D341Med (cell line): Measurements from ENCODE around the gene DEPP1.

Source experiments
- DNase-seq: peaks from one replicate; pipeline ENCODE4 v3.0.0; 2012; ENCODE audit warnings: low spot score

The DEPP1 gene

DNA sequence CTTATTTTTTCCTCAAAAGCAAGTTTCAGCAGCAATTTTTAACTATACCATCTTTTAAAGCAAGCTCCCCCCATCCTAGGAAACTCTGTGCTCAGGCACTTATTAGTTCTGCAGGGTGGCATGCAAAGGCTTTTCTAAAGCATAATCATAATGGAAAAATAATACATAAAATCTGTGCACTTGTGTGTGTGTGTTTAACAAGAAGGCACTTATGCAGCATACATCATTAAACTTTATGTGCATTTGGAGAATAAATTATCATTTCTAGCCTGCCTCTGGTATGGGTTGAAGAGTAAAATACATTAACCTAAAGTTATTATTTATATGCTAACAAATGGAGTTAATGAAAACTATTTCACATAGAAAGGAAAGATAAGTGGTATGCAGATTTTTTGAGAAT, 24.6 kb downstream of the DEPP1 start:
- DNase-seq, result no peak

DNA sequence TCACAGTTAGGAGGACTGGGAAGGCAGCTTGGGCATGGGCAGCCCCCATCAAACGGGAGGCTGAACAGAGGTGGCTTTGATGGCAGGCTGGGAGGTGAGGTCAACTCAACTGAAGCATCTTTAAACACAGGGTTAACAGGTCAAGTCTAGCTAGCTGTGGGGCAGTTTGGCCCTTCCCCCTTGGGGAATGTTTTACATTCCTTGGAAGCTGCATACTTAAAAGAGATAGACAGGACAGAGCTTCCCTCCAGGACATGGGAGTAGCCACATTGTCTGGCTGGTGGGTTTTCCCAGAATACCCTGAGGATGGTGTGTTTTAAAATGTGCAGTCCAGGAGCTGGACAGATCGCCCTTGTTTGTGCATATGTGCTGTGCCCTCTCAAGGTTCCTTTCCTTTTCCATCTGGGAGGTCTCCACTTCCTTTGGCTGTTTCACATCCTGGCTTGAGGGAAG, 25.8 kb downstream of the DEPP1 start:
- DNase-seq, result no peak

DNA sequence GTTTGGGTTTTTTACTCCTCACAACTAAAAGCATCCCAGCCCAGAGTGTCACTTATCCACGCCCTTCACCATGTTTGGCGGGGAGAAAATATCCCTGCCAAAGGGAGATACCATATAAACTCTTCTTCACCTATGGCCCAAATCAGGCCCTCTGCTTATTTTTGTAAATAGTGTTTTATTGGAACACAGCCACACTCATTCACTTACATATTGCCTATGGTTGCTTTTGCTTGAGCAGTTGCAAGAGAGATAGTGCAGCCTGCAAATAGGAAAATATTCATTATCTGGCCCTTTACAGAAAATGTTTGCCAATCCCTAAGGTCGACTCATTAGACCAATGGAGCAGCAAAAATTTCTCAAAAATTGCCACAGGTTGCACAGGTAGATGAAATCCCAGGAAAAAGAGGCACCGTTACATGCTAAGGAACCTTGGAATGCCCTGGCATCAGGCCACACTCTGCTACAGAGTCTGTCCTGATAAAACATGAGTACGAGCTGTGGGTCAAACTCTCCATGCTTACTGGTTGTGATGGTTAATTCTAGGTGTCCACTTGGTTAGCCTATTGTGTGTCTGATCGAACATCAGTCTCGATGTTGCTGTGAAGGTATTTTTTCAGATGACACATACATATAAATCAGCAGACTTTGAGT, 26.9 kb downstream of the DEPP1 start:
- DNase-seq, result no peak

DNA sequence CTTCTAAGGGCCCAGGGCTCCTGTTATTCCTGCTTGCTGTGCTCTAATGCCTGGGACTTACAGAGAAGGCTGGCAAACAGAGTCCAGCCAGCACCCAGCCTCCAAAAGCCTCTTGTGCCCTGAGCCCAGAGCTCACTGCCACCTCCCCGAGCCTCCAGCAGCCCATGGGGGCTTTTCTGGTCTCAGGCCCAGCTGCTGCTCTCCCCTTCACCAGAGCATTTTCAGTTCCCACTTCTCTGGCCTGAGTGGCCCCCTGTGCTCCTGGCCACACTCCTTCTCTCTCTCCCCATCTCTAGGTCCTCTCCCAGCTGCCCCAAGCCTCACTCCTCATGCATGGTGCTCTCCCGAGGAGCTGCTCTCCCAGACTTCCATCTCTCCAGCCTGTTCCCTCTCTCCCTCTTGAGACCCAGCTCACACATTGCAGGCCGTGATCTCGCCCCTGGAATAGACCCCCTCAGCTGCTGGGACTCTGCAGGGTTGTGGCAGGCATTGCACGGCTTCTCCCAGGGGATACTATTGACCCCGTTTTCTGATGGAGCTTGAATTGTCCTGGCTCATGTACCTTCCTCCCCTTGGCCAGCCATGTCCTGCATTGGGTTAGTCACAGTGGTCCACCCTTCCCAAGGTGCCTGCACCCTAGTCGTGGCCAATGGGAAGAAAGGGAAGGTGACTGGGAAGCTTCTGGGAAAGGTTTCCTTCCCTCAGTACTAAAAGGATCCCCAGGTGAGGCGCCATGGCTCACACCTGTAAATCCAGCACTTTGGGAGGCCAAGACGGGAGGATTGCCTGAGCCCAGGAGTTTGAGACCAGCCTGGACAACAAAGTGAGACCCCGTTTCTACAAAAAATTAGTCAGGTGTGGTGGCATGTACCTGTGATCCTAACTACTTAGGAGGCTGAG, 28.0 kb downstream of the DEPP1 start:
- no peak for DNase-seq

DNA sequence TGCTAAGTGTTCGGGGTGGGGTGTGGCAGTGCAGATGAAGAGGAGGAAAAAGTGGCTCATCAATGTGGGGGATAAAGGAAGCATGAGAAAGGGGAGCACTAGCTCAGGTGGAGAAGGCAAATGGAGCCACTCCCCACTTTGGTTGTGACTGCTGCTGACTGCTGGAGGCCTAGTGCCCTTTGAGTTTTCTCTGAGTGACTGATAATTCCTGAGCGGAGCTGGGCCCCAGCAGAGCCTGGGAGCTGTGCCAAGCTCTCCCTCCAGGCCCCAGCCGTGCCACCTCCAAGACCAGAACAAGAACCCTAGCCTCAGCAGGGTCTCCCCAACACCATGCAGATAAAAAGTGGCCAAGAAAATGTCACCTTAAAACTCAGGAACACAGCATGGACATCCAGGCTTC, 28.7 kb downstream of the DEPP1 start:
- DNase-seq, result no peak

DNA sequence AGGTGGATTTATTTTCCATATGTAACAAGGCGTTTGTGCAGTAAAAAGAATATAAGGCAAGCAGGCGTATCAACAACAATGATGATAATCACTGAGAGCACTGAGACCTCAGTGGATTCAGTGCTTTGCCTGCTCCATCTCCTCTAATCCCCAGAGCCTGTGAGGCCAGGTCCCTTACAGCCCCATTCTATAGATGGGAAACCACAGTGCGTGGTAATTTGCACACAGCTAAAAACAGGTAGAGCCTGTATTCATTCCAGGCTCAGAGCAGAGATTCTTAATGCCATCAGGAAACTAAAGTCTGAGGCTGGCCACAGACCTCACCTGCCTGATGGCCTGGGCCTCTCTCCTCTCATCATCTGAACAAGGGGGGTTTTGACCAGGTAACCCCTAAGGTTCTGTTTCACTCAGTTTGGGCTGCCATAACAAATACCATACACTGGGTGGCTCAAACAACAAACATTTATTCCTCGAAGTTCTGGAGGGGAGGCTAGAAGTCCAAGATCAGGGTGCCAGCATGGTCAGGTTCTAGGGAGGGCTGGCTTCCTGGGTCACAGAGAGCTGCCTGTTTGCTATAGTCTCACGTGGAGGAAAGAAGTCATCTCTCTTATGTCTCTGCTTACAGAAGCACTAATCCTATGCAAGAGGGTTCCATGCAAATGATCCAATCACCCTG, 29.3 kb downstream of the DEPP1 start:
- no peak for DNase-seq

DNA sequence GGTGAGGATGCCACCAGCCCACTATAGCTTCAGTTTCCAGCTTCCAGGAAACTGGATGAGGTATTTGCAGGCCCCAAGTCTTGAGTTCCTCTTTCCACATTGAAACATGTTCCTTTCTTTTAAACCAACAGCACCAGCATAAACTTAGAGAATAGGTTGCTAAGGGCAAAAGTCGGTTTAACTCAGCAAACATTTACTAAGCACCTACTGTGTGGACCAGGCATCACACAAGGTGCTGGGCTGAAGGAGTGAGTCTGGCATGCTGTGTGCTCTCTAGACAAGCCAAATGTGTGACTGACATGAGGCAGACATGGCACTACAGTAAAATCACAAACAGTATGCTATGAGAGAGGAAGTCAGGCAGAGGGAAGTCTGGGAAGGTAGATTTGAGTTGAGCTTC, 30.0 kb downstream of the DEPP1 start:
- DNase-seq, result no peak

DNA sequence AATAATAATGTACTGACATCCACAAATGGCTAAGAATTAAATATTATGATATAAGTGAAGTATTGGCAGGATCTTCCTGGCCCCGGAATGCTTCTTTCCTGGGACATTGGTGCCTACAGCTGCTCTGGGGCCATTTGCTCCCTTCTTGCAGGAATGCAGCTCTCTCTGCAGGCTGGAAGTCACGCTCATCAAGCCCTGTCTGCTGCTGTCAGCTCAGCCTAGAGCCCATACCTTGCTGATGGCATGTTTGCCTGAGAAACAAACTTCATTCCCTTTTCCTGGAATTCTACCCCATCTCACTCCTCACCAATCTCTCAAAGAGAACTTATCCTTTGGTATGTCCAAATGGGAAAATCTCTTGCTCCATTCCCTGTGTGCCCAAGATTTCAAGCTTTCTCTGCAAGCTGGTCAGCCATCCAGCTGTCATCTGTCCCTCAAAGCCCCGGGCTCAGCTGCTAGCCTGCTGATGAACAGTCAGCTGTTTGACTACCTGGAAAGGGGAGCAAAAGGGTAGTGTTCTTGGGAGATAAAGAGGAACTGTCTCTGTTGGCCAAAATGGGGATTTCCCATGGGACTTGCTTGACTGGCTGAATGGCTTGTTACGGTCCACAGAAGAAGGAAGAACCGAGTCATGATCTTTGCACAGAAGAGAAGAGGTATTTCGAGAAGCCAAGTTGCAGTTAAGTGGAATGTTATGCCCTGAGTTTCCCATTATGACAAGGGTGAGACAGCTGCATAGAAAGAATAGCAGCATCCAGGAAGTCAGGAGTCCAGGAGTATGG, 31.0 kb downstream of the DEPP1 start:
- no peak for DNase-seq

DNA sequence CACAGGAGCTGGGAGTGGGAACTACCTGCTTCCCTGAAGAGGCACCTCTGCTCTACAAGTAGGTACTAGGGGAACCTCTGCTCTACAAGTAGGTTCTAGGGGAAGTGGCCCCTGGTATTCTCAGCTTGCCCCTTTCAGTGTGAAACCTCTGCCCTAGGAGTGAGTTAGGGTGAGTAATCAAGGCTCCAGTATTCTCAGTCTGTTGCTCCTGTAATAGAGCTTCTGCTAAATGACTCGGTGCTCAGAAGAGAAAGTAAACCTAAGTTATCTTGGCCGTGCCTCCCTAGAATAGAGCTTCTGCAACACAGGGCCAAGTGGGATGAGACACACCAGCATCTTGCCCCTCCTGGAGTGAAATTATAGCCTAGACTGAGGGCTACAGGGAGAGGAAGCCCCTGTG, 32.4 kb downstream of the DEPP1 start:
- DNase-seq, result no peak

DNA sequence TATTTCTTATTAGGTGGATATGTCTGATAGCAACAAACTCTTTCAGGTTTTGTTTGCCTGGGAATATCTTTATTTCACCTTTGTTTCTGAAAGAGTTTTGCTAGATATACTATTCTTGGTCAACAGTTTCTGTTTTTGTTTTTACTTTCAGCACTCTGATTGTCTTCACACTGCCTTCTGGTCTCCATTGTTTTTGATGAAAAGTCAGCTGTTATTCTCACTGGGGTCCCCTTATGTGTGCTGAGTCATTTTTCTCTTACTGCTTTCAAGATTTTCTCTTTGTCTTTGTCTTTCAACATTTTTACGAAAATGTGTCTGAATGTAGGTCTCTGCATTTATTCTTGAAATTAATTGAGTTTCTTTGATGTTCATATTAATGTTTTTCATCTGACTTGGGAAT, 34.3 kb downstream of the DEPP1 start:
- DNase-seq, result no peak

DNA sequence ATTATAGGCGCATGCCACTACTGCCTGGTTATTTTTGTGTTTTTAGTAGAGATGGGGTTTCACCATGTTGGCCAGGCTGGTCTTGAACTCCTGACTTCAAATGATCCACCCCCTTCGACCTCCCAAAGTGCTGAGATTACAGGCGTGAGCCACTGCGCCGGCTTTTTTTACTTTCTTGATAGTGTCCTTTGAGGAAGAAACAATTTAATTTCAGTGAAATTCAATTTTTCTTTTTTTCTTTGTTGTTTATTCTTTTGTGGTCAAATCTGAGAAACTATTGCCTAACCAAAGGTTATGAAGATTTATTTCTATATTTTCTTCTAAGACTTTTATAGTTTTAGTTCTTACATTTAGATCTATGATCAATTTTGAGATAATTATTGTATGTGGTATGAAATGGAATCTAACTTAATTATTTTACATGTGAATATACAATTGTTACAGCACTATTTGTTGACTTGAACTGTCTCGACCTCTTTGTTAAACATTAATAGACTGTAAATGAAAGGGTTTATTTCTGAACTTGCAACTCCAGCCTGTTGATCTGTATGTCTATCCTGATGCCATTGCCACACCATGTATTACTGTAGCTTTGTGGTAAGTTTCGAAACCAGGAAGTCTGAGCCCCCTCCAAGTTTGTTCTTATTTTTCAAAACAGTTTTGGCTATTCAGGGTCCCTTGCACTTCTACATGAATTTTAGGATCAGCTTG, 38.8 kb downstream of the DEPP1 start:
- no peak for DNase-seq

DNA sequence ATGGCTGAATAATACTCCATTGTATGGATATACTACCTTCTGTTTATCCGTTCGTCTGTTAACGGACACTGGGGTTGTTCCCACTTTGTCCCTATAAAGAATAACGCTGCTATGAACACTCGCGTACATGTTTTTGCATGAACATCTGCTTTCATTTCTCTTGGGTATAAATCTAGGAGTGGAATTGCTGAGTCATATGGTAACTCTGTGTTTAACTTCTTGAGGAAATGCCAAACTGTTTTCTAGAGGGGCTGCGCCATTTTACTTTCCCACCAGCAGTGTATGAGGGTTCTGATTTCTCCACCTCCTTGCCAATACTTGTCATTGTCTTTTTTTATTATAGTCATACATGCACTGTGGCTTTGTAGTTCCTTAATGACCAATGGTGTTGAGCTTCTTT, 39.7 kb downstream of the DEPP1 start:
- no peak for DNase-seq

DNA sequence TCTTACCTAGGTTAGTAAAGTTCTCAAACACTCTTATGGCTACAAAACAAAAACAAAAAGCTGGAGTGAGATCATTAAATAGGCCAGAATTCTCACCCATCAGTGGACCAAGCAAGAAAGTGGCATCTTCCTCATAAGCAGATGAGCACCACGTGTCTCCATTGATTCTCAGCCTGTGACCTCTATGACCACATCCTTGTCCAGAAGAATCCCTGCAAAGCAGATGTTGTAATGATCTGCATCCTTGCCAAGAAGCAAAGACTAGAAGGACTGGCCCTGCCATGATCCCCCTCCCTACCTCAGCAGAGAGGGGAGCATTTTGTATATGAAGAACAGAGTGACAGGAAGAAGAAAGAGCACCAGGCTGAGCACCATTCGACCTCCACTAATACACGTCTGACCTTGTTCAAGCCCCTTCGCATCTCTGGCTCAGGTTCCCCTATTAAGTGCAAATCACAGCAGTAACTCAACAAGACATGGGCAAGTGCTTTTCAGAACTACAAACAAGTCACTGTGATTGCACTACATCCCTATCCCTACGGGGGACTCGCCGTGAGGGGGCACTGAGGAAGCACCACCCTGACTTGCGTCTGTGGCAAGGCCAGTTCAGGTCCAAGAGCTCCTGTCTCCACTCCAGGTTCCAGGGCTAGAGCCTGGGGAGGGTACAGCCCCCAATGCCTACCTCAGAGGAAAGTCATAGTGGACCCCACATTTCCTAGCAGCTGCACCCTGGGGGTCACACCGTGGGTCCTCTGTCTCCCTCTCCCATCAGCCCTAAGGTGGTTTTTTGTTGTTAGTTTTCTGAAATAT, 41.2 kb downstream of the DEPP1 start:
- DNase-seq, result no peak

DNA sequence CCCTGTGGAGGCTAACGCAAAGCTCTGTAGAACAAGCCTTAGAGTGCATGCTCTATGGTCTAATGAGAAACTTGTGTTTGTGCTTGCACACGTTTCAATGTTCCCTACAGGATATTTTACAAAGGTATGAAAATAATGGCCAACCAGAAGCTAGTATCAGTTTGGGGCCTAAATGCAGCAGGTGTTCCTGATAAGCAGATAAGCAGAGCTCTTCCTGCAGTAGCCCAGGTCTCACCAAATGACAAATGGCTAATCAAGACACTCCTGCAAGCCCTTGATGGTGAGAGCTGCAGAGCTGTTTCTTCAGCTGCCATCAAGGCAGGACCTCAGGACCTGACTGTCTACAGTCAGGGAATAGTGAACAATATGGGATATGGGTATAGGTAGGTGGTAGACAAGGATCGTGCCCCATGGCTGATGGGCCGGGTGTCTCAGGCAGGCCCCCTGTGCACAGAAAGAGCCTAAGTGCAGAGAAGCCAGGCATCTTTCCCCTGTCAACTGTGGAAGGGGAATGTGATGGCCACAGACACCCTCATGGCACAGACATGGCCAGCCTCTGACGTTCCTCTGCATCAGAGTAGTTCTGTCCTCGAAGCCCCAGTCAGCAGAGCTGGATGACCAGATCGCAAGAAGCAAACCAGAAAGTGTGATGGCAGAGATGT, 42.2 kb downstream of the DEPP1 start:
- no peak for DNase-seq

DNA sequence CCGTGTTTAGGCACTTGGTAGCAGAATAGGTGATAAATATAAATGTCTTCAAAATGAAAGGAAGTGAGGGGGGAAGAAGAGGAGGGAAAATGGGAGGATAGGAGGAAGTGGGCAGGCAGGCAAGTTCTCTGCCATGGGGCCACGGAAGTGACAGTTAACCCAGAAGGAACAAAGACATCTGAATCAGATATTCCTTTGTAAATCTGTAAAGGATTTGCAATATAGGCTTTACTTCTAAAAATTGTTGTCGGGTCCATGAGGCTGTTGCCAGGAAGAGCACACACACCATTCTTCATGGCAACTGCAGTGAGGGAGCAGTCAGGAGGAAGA, 42.7 kb downstream of the DEPP1 start:
- no peak for DNase-seq

DNA sequence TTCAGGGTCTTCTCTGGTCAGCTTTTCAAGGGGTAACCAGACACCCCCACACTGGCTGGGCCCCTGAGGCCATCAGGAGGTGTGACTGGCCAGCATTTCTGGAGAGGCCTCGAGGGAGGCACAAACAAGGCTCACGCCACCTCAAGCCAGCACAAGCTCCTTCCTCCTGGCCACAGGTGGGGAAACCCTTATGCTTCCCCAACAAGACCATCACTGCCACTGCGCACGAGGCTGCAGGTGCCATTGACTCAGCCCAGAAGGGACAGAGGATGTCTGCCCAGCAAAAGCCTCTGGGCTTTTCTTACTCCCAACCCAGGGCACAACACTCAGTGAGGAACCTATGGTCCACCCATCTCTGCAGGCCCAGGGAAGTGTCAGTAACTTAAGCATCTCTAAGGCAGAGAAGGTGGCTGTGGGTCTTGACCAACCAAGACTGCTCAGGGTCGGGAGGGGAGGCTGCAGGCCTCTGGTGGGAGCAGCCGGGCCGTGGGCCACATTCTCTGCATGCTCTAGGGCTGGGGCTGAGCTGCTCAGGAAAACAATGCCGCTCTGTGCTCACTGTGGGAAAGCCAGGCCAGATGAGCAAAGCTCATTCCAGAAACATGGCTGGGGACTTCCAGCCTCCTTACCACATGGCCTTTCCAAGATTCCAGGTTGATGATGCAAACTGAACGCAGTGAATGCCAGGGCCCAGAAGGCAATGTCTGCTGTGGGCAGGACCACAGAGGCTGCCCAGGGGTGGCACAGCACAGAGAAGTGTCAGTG, 43.2 kb downstream of the DEPP1 start:
- DNase-seq, result no peak

DNA sequence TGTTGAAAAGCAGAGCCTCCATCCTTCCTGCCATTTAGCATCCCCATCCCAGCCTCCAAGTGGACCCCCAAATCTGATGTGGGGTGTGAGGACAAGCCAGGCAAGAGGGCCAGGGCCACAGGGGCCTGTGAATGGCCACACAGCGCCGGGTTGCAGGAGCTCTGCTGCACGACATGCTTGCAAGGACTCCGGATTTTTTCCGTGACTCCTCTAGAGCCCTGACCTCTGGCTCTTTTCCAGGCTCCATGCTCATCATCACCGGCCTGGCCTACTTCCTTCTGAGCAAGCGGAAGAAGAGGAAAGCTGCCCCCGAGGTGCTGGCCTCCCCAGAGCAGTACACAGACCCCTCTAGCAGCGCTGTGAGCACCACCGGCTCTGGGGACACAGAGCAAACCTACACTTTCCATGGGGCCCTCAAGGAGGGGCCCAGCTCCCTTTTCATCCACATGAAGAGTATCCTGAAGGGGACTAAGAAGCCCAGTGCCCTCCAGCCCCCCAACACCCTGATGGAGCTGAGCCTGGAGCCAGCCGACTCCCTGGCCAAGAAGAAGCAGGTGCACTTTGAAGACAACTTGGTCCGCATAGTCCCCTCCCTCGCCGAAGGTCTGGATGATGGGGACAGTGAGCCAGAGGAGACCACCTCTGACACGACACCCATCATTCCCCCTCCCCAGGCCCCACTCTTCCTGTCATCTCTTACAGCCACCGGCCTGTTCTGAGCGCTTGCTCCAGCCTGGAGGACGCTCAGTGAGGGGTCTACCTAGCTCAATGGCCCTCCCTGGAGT, 44.0 kb downstream of the DEPP1 start:
- DNase-seq, result no peak

DNA sequence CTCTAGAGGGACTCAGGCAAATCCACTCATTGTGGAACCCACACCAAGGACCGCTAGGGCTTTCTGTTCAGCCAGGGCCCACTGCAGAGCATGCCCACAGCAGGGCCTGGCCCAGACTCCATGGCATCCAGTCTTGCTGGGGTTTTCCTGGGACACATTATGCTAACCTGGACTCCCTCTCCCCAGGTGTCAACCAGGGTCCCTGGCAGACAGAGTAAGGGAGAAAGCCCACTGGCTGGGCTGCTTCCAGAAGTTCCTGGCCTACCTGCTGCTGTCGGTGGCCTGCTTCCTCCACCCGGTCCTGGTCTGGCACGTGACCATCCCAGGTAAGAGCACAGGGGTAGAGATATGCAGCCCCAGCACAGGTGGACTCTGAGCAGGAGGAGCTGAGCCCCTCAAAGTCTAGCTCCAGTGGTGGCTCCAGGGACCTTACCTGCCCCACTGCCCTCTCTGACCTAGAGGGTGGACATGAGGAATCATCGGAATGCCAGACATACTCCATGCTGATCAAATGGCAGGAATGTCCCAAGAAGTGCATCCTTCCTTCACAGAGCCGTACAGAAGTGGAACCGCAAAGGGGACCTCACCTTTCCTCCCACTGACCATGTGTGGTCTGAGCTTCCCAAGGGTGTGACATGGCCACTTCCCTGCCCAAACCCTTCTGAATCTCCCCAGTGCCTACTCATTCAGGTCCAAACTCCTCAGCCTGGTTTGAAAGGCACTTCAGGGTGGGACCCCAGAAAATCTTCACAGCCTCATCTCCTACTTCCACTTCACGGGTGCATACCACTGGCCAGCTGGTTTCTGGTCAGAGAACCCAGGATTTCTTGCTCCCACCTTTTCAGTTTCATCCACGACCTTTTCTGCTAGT, 44.9 kb downstream of the DEPP1 start:
- DNase-seq, result no peak
